H1 (cell line): ENCODE results near the gene SS18L1. TPM values are rescaled to one million over a fixed set of nuclear protein-coding genes. Genes with fewer than 3 reads are reported as not detected.
A peak's percentile ranks its signal among the peaks of the same experiment; 100 is the strongest.

Source experiments
- CTCF ChIA-PET: fragments of 300-600 bp; sonication (Branson Sonifier 250); formaldehyde crosslinking; loops from one replicate; lab custom pipeline; 2021; ENCODE audit not compliant: partially characterized antibody; lab: Charles Lee
- POLR2A ChIA-PET: fragments of 300-600 bp; sonication (Branson Sonifier 250); formaldehyde crosslinking; loops from one replicate; lab custom pipeline; 2021; ENCODE audit warnings: inconsistent platforms; ENCODE audit not compliant: partially characterized antibody; lab: Charles Lee
- DNase-seq, 2 experiments: peaks; one replicate each; pipeline versions ENCODE4 v3.0.0 to v3.0.0-alpha.2; 2010 to 2022; ENCODE audit warnings: low spot score in 2 of 2, low read depth in 1 of 2, mixed read lengths in 1 of 2
- FAIRE-seq: peaks from 2 replicates; lab custom pipeline; 2011; peaks lifted over from hg19 to GRCh38; lab: Jason Lieb, UNC
- H2AFZ ChIP-seq: 2 replicates; pipeline ENCODE4 v1.8.1; 2012; ENCODE audit warnings: low read length, inconsistent platforms
- H2AK5ac ChIP-seq: 2 replicates; pipeline ENCODE4 v1.6.1; 2013; ENCODE audit warnings: low read depth, low read length
- H2BK120ac ChIP-seq: replicated peaks from 2 replicates; pipeline ENCODE3; 2013; ENCODE audit warnings: low read depth, low read length, inconsistent platforms
- H2BK12ac ChIP-seq: 2 replicates; pipeline ENCODE4 v1.6.1; 2013; ENCODE audit warnings: low read depth, low read length
- H2BK15ac ChIP-seq: 2 replicates; pipeline ENCODE4 v1.6.1; 2013; ENCODE audit warnings: low read length
- H2BK20ac ChIP-seq: 2 replicates; pipeline ENCODE4 v1.6.1; 2013; ENCODE audit warnings: low read length
- H2BK5ac ChIP-seq: 2 replicates; pipeline ENCODE4 v1.6.1; 2013; ENCODE audit warnings: low read depth, low read length
- H3K14ac ChIP-seq: 2 replicates; pipeline ENCODE4 v1.6.1; 2013; ENCODE audit warnings: inconsistent platforms; ENCODE audit not compliant: insufficient read length
- H3K18ac ChIP-seq: 2 replicates; pipeline ENCODE4 v1.6.1; 2013; ENCODE audit warnings: low read length; ENCODE audit errors: extremely low read depth
- H3K23ac ChIP-seq: 2 replicates; pipeline ENCODE4 v1.6.1; 2013; ENCODE audit warnings: inconsistent platforms; ENCODE audit not compliant: insufficient read length
- H3K23me2 ChIP-seq: 2 replicates; pipeline ENCODE4 v1.6.1; 2013; ENCODE audit warnings: low read depth, low read length
- H3K27ac ChIP-seq: 2 replicates; pipeline ENCODE4 v1.6.1; 2011; ENCODE audit warnings: low read depth, low read length, inconsistent platforms
- H3K27me3 ChIP-seq, 4 experiments: replicated peaks in 1 of 4; 1 replicate in 1 of 4; 2 replicates in 3 of 4; pipeline versions ENCODE4 v1.6.1 to v1.8.1; 2011 to 2013; ENCODE audit warnings: low read length in 3 of 4, mild to moderate bottlenecking in 3 of 4, inconsistent platforms in 2 of 4, mixed read lengths in 2 of 4, moderate library complexity in 1 of 4; ENCODE audit not compliant: control insufficient read depth in 3 of 4, insufficient read depth in 3 of 4; ENCODE audit errors: extremely low read depth in 1 of 4
- H3K36me3 ChIP-seq, 4 experiments: 2 replicates each; pipeline versions ENCODE4 v1.6.1 to v1.8.1; 2011 to 2013; ENCODE audit warnings: mild to moderate bottlenecking in 4 of 4, low read length in 3 of 4, moderate library complexity in 2 of 4, control low read depth in 1 of 4, inconsistent platforms in 1 of 4; ENCODE audit not compliant: insufficient read depth in 4 of 4, control insufficient read depth in 2 of 4
- H3K4ac ChIP-seq: replicated peaks from 2 replicates; pipeline ENCODE3; 2013; ENCODE audit warnings: low read length, low read depth, mixed read lengths, inconsistent platforms; ENCODE audit not compliant: insufficient read length
- H3K4me1 ChIP-seq, 4 experiments: replicated peaks in 1 of 4; 1 replicate in 1 of 4; 2 replicates in 3 of 4; pipeline versions ENCODE4 v1.6.1 to v1.8.1; 2011 to 2013; ENCODE audit warnings: low read length in 3 of 4, inconsistent platforms in 2 of 4, mixed read lengths in 1 of 4; ENCODE audit not compliant: insufficient read depth in 4 of 4, control insufficient read depth in 3 of 4
- H3K4me2 ChIP-seq, 2 experiments: 2 replicates each; pipeline versions ENCODE4 v1.6.1 to v1.8.1; 2011 to 2013; ENCODE audit warnings: low read depth in 2 of 2, low read length in 2 of 2, control low read depth in 1 of 2, inconsistent platforms in 1 of 2, mild to moderate bottlenecking in 1 of 2; ENCODE audit not compliant: insufficient read depth in 1 of 2
- H3K4me3 ChIP-seq, 4 experiments: fragments of 200-600, 300-600 bp in 1 of 4; sonication (generic), shearing (Covaris generic), sonication (Bioruptor Twin) in 1 of 4; 2 replicates each; pipeline versions ENCODE4 v1.5.1 to v1.8.1; 2011 to 2016; ENCODE audit warnings: low read length in 4 of 4, low read depth in 3 of 4, control low read depth in 2 of 4, inconsistent platforms in 2 of 4, mild to moderate bottlenecking in 2 of 4, mixed read lengths in 1 of 4, moderate library complexity in 1 of 4; ENCODE audit not compliant: insufficient read depth in 2 of 4; ENCODE audit errors: extremely low read depth in 1 of 4
- H3K56ac ChIP-seq: replicated peaks from 2 replicates; pipeline ENCODE3; 2013; ENCODE audit warnings: low read depth, mild to moderate bottlenecking, mixed read lengths, low read length, inconsistent platforms; ENCODE audit not compliant: insufficient read length
- H3K79me1 ChIP-seq: 2 replicates; pipeline ENCODE4 v1.6.1; 2013; ENCODE audit warnings: low read depth, low read length, control low read depth
- H3K79me2 ChIP-seq, 2 experiments: 2 replicates each; pipeline versions ENCODE4 v1.6.1 to v1.8.1; 2012 to 2013; ENCODE audit warnings: low read length in 2 of 2, mild to moderate bottlenecking in 2 of 2, inconsistent platforms in 1 of 2; ENCODE audit not compliant: insufficient read depth in 2 of 2, control insufficient read depth in 1 of 2
- H3K9ac ChIP-seq, 4 experiments: replicated peaks in 1 of 4; 1 replicate in 1 of 4; 2 replicates in 3 of 4; pipeline versions ENCODE4 v1.6.1 to v1.8.1; 2011 to 2013; ENCODE audit warnings: low read depth in 3 of 4, low read length in 3 of 4, control low read depth in 2 of 4, mild to moderate bottlenecking in 2 of 4, moderate library complexity in 2 of 4, inconsistent platforms in 1 of 4; ENCODE audit errors: extremely low read depth in 1 of 4
- H3K9me3 ChIP-seq, 2 experiments: 2 replicates each; pipeline versions ENCODE4 v1.6.1 to v1.8.1; 2012 to 2013; ENCODE audit warnings: mild to moderate bottlenecking in 2 of 2, moderate library complexity in 2 of 2, control low read depth in 1 of 2, inconsistent platforms in 1 of 2, low read depth in 1 of 2, low read length in 1 of 2, mixed read lengths in 1 of 2; ENCODE audit not compliant: insufficient read depth in 2 of 2
- H4K20me1 ChIP-seq, 2 experiments: replicated peaks in 1 of 2; 2 replicates each; pipeline versions ENCODE3 to v1.8.1; 2011 to 2013; ENCODE audit warnings: inconsistent platforms in 2 of 2, low read length in 2 of 2, mild to moderate bottlenecking in 1 of 2; ENCODE audit not compliant: insufficient read depth in 2 of 2, control insufficient read depth in 1 of 2
- H4K5ac ChIP-seq: 2 replicates; pipeline ENCODE4 v1.6.1; 2013; ENCODE audit warnings: low read length, low read depth, mixed read lengths, inconsistent platforms; ENCODE audit not compliant: insufficient read length
- H4K8ac ChIP-seq: 2 replicates; pipeline ENCODE4 v1.8.0; 2013; ENCODE audit warnings: mild to moderate bottlenecking, moderate library complexity, low read length, inconsistent platforms; ENCODE audit not compliant: insufficient read depth; ENCODE audit errors: extremely low read depth
- H4K91ac ChIP-seq: replicated peaks from 2 replicates; pipeline ENCODE3; 2013; ENCODE audit warnings: low read length, mixed read lengths, inconsistent platforms; ENCODE audit not compliant: insufficient read length
- ATF2 ChIP-seq: IDR thresholded peaks from 2 replicates; pipeline ENCODE4 v1.6.1; 2012; ENCODE audit warnings: low read length, inconsistent platforms
- BCL11A ChIP-seq, 2 experiments: IDR thresholded peaks; one replicate each; pipeline ENCODE4 v1.6.1; 2011; ENCODE audit warnings: low read depth in 2 of 2, low read length in 2 of 2, mild to moderate bottlenecking in 2 of 2
- CBX8 ChIP-seq: fragments of 300-800, 300-1000 bp; sonication (generic); IDR thresholded peaks from 2 replicates; pipeline ENCODE4 v1.7.1; 2016; ENCODE audit warnings: low read depth, low read length, borderline replicate concordance
- CEBPB ChIP-seq: IDR thresholded peaks from 2 replicates; pipeline ENCODE4 v1.6.1; 2012; ENCODE audit warnings: low read depth, low read length
- JUND ChIP-seq: IDR thresholded peaks from 2 replicates; pipeline ENCODE4 v1.6.1; 2011; ENCODE audit warnings: mild to moderate bottlenecking, improper control_type of control experiment, low read length
- RNF2 ChIP-seq: fragments of 200-900, 300-1000 bp; sonication (generic); IDR thresholded peaks from 2 replicates; pipeline ENCODE4 v1.7.1; 2016; ENCODE audit warnings: borderline replicate concordance, low read depth, mild to moderate bottlenecking, antibody characterized with exemption, low read length; ENCODE audit not compliant: poor library complexity, severe bottlenecking; ENCODE audit errors: missing control alignments
- SIN3A ChIP-seq, 2 experiments: IDR thresholded peaks in 1 of 2; conservative IDR thresholded peaks in 1 of 2; 2 replicates each; pipeline ENCODE4 v1.6.1; 2011 to 2012; ENCODE audit warnings: low read length in 2 of 2, improper control_type of control experiment in 1 of 2, low read depth in 1 of 2, mild to moderate bottlenecking in 1 of 2
- YY1 ChIP-seq: IDR thresholded peaks from 2 replicates; pipeline ENCODE4 v1.6.1; 2011; ENCODE audit warnings: low read depth, mild to moderate bottlenecking, low read length
- WGBS, 2 experiments: shearing (Covaris generic) in 1 of 2; methylation state at CpG; one replicate each; pipeline versions ENCODE4 v1.1.6 to v1.1.7; 2013 to 2015; ENCODE audit warnings: low lambda C conversion rate in 2 of 2, mixed read lengths in 2 of 2, inconsistent platforms in 1 of 2, low coverage in 1 of 2, missing lambda C conversion rate in 1 of 2; ENCODE audit not compliant: insufficient replicate concordance in 2 of 2, insufficient coverage in 1 of 2, insufficient read length in 1 of 2; ENCODE audit errors: extremely low coverage in 1 of 2, missing lambda C conversion rate in 1 of 2; 5-methylcytosine and 5-hydroxymethylcytosine counted together
- polyA plus RNA-seq, 7 experiments: library from polyadenylated mRNA; depleted of rRNA in 3 of 7; stranded (reverse) in 5 of 7; unstranded in 2 of 7; fragments of >200 nt in 5 of 7; fragments of 200-250 nt in 2 of 7; gene quantifications; 1 replicate in 5 of 7; 2 replicates in 1 of 7; 4 replicates in 1 of 7; pipeline versions ENCODE4 v1.2.1 to v1.2.3, GENCODE V29; 2011 to 2013; ENCODE audit warnings: missing spikeins in 2 of 7, mixed read lengths in 2 of 7
- total RNA-seq: library from RNA; stranded (reverse); fragmentation: NEBNext Ultra II Directional; extraction: Animal tissue kit (Norgen Biotek cat#: 25700); gene quantifications from 2 replicates; pipeline ENCODE4 v1.2.1, GENCODE V29; 2021

Gene SS18L1
- total and polyA plus RNA-seq, 2 of the 8 experiments (the other 6 are each of a cell fraction or from before 2014, with no cell fraction given): 28.4 to 29.7 TPM

- H4K91ac ChIP-seq: no peak overlapping the region
- H3K36me3 ChIP-seq: no peaks in the 10 kb centered on the region
- H3K27me3 ChIP-seq: no peaks in the 10 kb centered on the region
- H4K8ac ChIP-seq: peak overlapping the region; percentile 80; the same call in 1 of the 2 replicates
- no peaks in the 10 kb centered on the region for H3K23me2 ChIP-seq
- H2BK15ac ChIP-seq: peak overlapping the region; percentile 81; the same call in 1 of the 2 replicates
- 67% methylated on average over 25 of the region's 27 CpGs; no CpG with 5 or more reads in 1 of the 2 experiments for WGBS, 2 experiments
- H3K4me1 ChIP-seq: peaks cover 0 to 3% (median 0%) of the 10 kb centered on the region in 4 experiments; a peak in 1 of 7 replicates
- H2AK5ac ChIP-seq: no peak overlapping the region
- H2AFZ ChIP-seq: no peak overlapping the region
- H2BK12ac ChIP-seq: 0 out of 2 replicates have a peak overlapping the region, but pooled peaks have one; percentile 75
- ChIA-PET CTCF (interaction anchor here (0.7 to 2.5 kb wide), 14 partner anchors 8 to 198 kb away, joined by 3 to 9 read pairs (median 4); no protein-coding TSS in a partner anchor), POLR2A (interaction anchor here (1.2 kb wide), 1 partner anchor 10 kb away, joined by 4 read pairs; no protein-coding TSS in a partner anchor)
- H3K79me2 ChIP-seq: no peaks in the 10 kb centered on the region
- H3K4ac ChIP-seq: no peak overlapping the region
- H3K56ac ChIP-seq: no peak overlapping the region
- H3K9ac ChIP-seq: no peak overlapping the region
- H3K23ac ChIP-seq: no peak overlapping the region
- H2BK5ac ChIP-seq: no peak overlapping the region
- H2BK20ac ChIP-seq: no peak overlapping the region
- peak in 1 of 2 experiments; percentile 82 for DNase-seq
- no peak overlapping the region for H2BK120ac ChIP-seq
- H3K79me1 ChIP-seq: no peaks in the 10 kb centered on the region
- no peak overlapping the region for H3K4me2 ChIP-seq
- H3K9me3 ChIP-seq: no peaks in the 10 kb centered on the region
- H3K27ac ChIP-seq: no peak overlapping the region; the same call in 1 of the 2 replicates
- H3K4me3 ChIP-seq: no peak overlapping the region
- peak; percentile 39 for FAIRE-seq
- peaks cover 0 to 2% of the 10 kb centered on the region in 2 experiments for H4K20me1 ChIP-seq
- H4K5ac ChIP-seq: no peak overlapping the region
- H3K18ac ChIP-seq: no peak overlapping the region
- no peak overlapping the region for H3K14ac ChIP-seq
- TF ChIP-seq JUND: no peak
- no peak for TF ChIP-seq BCL11A (IDR thresholded peaks at IDR 0.05; ENCODE audit: low read depth in 2 of 2, low read length in 2 of 2)
- peak in 1 of 2 experiments; percentile 69; a peak in 1 of 4 replicates for TF ChIP-seq SIN3A (conservative IDR thresholded peaks at IDR 0.05 in 1 of 2, IDR thresholded peaks at IDR 0.05 in 1 of 2; ENCODE audit: low read depth in 1 of 2, low read length in 2 of 2)
- 0 out of 2 replicates have a peak, but pooled peaks have one; percentile 10 for TF ChIP-seq YY1
- peak; percentile 63; the same call in 1 of the 2 replicates for TF ChIP-seq ATF2
- TF ChIP-seq CBX8: no peak
- no peak for TF ChIP-seq RNF2
- no peak for TF ChIP-seq CEBPB
These were observed 65.5 kb downstream of the SS18L1 start for GRCh38 chr20:62208795-62209755.
